H1 (cell line): ENCODE results near the gene EMX2. TPM values are rescaled to one million over a fixed set of nuclear protein-coding genes. Genes with fewer than 3 reads are reported as not detected.

ENCODE experiments used
- CEBPB ChIP-seq: IDR thresholded peaks from 2 replicates; pipeline ENCODE4 v1.6.1; 2012; ENCODE audit warnings: low read depth, low read length
- FOSL1 ChIP-seq: IDR thresholded peaks from 2 replicates; pipeline ENCODE4 v1.6.1; 2011; ENCODE audit warnings: mild to moderate bottlenecking, low read depth, low read length, moderate library complexity; ENCODE audit not compliant: insufficient read depth
- GTF2F1 ChIP-seq: IDR thresholded peaks from 2 replicates; pipeline ENCODE4 v1.6.1; 2012; ENCODE audit warnings: low read depth, low read length, improper control_type of control experiment, borderline replicate concordance
- JUND ChIP-seq: IDR thresholded peaks from 2 replicates; pipeline ENCODE4 v1.6.1; 2011; ENCODE audit warnings: mild to moderate bottlenecking, improper control_type of control experiment, low read length
- SIRT6 ChIP-seq: IDR thresholded peaks from one replicate; pipeline ENCODE4 v1.7.1; 2012; ENCODE audit warnings: low read length, inconsistent platforms
- polyA plus RNA-seq, 7 experiments: library from polyadenylated mRNA; depleted of rRNA in 3 of 7; stranded (reverse) in 5 of 7; unstranded in 2 of 7; fragments of >200 nt in 5 of 7; fragments of 200-250 nt in 2 of 7; gene quantifications; 1 replicate in 5 of 7; 2 replicates in 1 of 7; 4 replicates in 1 of 7; pipeline versions ENCODE4 v1.2.1 to v1.2.3, GENCODE V29; 2011 to 2013; ENCODE audit warnings: missing spikeins in 2 of 7, mixed read lengths in 2 of 7
- total RNA-seq: library from RNA; stranded (reverse); fragmentation: NEBNext Ultra II Directional; extraction: Animal tissue kit (Norgen Biotek cat#: 25700); gene quantifications from 2 replicates; pipeline ENCODE4 v1.2.1, GENCODE V29; 2021

Gene EMX2
- total and polyA plus RNA-seq, 2 of the 8 experiments (the other 6 are each of a cell fraction or from before 2014, with no cell fraction given) = not detected

GRCh38 chr10:117562896-117563737, 20.6 kb downstream of the EMX2 start (continued):
- no peak for TF ChIP-seq GTF2F1
- TF ChIP-seq SIRT6 = no peak
- TF ChIP-seq CEBPB = no peak
- no peak for TF ChIP-seq JUND
- no peak for TF ChIP-seq FOSL1
- TF ChIP-seq, all 59 proteins: peak for 0
